Activated T-cell treated with anti-CD3 and anti-CD28 coated beads, Interleukin-2, amount 50 U/mL, for 48 hours (primary cell): ENCODE measurements around the gene CHCHD1.
A peak's percentile ranks its signal among the peaks of the same experiment; 100 is the strongest.
"Not testable (repeated sequence)": the region's sequence is repeated elsewhere in the genome, so short reads cannot be mapped to it uniquely, and the experiment has no call there.

Experiments used
- DNase-seq, 2 experiments: peaks; one replicate each; pipeline ENCODE4 v3.0.0-alpha.2; 2020

CHCHD1 gene

GRCh38 chr10:73769396-73769795 lies 12.5 kb upstream of the CHCHD1 start:
- DNase-seq = no peak

DNA sequence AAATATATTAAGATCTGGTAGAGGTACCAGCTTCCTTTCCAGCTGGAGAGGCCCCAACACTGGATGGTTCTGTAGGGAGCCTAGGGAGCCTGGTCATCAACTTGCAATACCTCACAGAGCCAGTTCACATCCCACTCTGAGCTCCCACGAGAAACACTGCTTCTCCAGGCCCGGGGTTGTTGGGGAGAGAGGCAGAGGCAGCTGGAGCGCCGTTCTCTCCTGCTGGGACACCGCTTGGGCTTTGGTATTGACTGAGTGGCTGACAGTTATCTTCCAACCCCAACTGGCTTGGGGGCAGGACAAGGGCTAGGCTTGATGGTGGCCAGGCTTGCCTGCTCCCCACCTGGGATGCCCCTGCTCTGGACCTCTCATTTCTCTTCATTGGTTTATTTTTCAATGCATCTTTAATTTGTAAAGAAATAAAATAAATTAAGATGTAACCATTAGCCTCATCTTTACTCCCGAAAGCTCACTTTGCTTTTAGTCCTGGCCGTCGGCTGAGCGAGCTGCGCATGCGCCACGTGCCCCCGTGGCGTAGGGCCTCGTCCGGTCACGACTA lies 10.0 kb upstream of the CHCHD1 start:
- DNase-seq = no peak

DNA sequence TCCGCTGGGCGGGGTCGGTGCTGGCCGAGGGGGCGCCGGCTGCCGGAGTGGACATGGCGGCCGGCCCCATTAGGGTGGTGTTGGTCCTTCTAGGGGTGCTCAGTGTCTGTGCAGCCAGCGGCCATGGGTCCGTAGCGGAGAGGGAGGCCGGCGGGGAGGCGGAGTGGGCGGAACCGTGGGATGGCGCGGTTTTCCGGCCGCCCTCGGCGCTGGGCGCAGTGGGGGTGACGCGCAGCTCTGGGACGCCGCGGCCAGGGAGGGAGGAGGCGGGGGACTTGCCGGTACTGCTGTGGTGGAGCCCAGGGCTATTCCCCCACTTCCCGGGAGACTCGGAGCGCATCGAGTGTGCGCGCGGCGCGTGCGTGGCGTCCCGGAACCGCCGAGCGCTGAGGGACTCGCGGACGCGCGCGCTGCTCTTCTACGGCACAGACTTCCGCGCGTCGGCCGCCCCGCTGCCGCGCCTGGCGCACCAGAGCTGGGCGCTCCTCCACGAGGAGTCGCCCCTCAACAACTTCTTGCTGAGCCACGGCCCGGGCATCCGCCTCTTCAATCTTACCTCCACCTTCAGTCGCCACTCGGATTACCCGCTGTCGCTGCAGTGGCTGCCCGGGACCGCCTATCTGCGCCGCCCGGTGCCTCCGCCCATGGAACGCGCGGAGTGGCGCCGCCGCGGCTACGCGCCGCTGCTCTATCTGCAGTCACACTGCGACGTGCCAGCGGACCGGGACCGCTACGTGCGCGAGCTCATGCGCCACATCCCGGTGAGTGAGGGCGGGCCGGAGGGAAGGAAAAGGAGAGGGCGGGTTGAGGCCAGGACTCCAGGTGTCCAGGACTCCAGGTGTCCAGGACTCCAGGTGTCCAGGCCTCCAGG lies 9.3 kb upstream of the CHCHD1 start:
- DNase-seq = peak; percentile 87 to 88

DNA sequence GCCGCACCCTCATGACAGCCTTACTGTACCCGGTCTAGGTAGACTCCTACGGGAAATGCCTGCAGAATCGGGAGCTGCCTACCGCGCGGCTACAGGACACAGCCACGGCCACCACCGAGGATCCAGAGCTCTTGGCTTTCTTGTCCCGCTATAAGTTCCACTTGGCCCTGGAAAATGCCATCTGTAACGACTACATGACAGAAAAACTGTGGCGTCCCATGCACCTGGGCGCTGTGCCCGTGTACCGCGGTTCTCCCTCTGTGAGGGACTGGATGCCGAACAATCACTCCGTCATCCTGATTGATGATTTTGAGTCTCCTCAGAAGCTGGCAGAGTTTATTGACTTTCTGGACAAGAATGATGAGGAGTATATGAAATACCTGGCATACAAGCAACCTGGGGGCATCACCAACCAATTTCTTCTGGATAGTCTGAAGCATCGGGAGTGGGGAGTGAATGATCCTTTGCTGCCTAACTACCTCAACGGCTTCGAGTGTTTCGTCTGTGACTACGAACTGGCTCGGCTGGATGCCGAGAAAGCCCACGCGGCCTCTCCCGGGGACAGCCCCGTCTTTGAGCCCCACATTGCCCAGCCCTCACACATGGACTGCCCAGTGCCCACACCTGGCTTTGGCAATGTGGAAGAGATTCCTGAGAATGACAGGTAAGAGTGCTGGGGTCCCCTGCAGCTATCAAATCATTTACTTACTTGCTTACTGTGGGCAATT lies 8.5 kb upstream of the CHCHD1 start:
- DNase-seq = peak; percentile 42 to 48

GRCh38 chr10:73774637-73775036 lies 7.2 kb upstream of the CHCHD1 start:
- DNase-seq = no peak

DNA sequence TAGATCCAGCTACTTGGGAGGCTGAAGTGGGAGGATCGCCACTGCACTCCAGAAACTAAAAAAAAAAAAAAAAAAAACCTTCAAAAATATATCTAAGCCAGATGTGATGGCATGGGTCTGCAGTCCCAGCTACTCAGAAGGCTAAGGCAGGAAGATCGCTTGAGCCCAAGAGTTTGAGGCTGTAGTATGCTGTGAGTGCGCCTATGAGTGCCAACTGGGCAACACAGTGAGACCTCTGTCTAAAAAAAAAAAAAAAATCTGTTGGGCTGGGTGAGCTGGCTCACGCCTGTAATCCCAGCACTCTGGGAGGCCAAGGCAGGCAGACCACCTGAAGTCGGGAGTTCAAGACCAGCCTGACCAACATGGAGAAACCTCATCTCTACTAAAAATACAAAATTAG lies 2.8 kb upstream of the CHCHD1 start:
- no peak for DNase-seq

DNA sequence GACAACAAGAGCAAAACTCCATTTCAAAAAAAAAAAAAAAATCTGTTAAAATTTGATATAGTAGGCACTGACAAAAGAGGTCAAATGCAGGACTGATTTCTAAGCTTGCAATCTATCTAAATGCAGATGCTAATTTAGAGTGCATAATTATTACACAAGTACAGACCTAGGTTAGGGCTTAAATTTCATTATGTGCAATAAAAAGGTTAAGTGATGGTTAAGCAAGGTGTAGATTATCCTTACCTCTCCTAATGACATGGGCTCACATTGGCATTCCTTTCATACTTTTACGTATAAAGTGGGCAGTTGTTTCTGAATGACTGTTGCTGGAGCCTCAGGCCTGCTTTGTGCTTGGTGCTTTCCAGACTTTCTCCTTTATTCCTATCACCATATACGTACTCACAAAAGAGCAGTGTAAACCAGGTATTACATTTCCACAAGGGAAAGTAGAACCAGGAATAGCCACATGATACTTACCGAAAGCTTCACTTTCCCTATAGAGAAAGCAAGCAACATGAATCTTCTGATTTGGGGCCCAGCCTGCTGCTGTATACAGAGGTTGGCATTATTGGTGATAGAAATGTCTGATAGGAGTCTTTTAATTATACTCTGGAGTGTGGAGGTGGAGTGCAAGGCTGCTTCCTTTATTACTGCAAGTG lies 2.2 kb upstream of the CHCHD1 start:
- DNase-seq = no peak

- no peak for DNase-seq
These were observed 1.5 kb upstream of the CHCHD1 start for GRCh38 chr10:73780301-73780700.

- DNase-seq = no peak
These were observed 882 bp upstream of the CHCHD1 start for GRCh38 chr10:73780966-73781365.

DNA sequence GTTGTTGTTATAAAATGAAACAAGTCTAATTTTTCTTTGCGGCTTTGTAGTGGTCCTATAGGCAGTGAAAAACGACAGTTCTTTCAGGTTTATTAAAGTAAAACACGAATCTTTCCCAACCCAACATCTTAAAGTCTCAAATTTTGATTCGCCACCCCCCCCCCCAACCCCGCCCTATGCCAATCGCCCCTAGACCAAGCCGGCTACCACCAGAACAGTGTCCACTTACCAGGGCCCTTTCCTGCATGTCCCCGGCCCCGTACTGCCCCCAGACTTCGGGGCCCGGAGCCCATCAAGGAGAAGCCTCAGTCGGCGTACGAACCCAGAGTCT lies 335 bp upstream of the CHCHD1 start:
- DNase-seq = no peak

DNA sequence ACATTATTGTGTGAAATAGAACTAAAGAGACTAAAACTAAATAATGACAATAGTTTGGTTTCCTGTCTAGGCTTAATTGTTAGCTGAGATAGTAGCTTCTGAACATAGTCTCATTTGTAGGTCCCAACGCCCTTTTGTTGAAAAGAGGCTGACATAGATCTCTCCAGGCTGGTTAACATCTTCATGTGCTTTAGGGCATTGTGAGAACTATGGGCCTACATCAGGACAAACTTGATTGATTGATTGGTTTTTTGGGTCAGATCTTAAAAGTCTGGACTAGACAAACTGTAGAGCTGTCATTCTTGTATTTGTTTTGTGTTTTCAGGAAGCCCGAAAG lies 869 bp downstream of the CHCHD1 start:
- DNase-seq = no peak

- DNase-seq = peak; percentile 89 to 90
These were observed 3.4 kb downstream of the CHCHD1 start, which contains the start of gene ZSWIM8 for GRCh38 chr10:73785211-73785720. TSS of gene ZSWIM8 (plus strand) at chr10:73785606. CDS start at chr10:73785879, 273 bp downstream.

- DNase-seq = peak; percentile 62 to 65
These were observed 4.1 kb downstream of the CHCHD1 start for GRCh38 chr10:73785721-73786511.

DNA sequence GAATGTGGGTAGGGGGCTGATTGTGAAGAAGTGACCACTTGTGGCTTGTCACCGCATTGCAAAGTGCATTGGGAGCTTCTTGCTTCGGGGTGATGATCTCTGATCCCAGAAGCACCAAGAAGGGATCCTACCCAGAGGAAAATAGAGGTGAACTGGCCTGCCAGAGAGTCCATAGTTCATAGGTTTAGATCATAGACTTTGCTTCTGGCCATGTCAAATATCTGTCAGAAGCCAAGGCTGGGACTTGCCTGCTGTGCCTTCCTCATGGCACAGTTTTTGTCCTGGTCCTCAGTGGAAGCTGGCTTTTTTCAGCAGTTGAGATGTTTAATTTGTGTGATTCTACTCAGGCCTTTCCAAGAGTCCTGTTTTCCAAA lies 4.7 kb downstream of the CHCHD1 start:
- DNase-seq = no peak

DNA sequence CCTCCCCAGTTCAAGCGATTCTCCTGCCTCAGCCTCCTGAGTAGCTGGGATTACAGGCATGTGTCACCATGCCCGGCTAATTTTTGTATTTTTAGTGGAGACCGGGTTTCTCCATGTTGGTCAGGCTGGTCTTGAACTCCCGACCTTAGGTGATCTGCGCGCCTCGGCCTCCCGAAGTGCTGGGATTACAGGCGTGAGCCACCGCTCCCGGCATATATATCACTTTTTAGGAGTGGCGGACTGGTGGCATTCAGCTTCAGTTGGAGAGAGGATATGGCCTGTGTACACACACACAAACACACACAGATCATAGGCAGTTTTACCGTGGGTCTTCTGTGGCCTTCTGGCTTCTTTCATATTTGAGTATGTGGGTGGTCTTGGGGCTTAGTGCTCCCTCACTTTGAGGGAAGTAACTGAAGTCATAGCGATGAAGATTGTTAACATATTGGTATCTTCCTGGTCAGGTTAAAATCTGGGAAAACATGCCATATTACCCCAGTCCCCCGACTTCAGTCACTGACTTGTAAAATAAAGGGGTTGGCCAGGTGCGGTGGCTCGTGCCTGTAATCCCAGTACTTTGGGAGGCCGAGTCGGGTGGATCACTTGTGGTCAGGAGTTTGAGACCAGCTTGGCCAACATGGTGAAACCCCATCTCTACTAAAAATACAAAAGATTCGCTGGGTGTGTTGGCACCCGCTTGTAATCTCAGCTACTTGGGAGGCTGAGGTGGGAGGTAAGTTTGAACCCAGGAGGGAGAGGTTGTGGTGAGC lies 5.4 kb downstream of the CHCHD1 start:
- not testable (repeated sequence) for DNase-seq

GRCh38 chr10:73788864-73789658 lies 7.2 kb downstream of the CHCHD1 start:
- DNase-seq = no peak

- DNase-seq = no peak
These were observed 7.8 kb downstream of the CHCHD1 start for GRCh38 chr10:73789659-73790055.

DNA sequence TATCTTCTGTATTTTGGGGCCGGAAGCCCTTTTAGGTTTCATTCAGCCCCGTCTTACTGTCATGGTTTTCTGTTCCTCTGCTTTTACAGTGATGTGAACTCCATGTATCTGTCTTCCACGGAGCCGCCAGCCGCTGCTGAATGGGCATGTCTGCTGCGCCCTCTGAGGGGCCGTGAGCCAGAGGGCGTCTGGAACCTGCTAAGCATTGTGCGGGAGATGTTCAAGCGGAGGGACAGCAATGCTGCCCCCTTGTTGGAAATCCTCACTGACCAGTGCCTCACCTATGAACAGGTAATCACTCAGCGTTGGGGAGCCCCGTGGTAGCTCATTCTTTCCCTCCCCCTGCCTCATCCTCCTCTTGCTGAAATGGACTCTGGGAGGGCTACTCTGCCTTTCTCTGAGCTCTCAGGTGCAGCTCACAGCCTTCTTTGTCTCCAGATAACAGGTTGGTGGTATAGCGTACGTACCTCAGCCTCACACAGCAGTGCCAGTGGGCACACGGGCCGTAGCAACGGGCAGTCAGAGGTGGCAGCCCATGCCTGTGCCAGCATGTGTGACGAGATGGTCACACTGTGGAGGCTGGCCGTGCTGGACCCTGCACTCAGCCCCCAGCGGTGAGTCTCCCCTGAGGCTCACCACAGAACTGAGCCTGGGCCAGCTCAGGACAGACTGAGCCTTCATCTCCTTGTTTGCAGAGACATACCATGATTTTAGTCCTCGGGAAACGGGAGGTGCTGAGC lies 9.2 kb downstream of the CHCHD1 start:
- no peak for DNase-seq

DNA sequence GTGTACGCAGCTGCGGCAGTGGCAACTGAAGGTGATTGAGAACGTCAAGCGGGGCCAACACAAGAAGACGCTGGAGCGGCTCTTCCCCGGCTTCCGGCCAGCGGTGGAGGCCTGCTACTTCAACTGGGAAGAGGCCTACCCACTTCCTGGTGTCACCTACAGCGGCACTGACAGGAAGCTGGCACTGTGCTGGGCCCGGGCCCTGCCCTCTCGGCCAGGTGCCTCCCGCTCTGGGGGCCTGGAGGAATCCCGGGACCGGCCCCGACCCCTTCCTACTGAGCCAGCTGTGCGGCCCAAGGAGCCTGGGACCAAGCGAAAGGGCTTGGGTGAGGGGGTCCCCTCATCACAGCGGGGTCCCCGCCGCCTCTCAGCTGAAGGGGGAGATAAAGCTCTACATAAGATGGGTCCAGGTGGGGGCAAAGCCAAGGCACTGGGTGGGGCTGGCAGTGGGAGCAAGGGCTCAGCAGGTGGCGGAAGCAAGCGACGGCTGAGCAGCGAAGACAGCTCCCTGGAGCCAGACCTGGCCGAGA lies 10.1 kb downstream of the CHCHD1 start:
- no peak for DNase-seq

DNA sequence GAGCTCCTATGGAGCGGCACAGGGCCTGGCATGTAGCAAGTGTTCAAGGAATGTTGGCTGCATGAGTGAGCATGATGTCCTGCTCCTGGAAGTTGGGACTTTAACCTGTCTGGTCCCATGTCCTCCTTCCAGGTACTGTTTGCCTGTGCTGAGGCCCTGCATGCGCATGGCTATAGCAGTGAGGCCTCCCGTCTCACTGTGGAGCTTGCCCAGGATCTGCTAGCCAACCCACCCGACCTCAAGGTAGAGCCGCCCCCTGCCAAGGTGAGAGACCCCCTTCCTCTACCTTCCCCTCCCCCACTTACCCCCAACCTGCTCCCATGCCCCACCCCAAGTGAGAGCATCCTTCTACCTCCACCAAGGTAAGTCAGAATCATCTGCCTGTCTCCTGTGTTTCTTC lies 11.6 kb downstream of the CHCHD1 start:
- DNase-seq = no peak
